ENCODE results near the gene VWA5A. TPM values are rescaled to one million over a fixed set of nuclear protein-coding genes. Genes with fewer than 3 reads are reported as not detected.
A peak's percentile ranks its signal among the peaks of the same experiment; 100 is the strongest.

Gene VWA5A
- total and polyA plus RNA-seq, 9 of the 15 experiments (the other 6 are each of a cell fraction or from before 2014, with no cell fraction given) = 4.6 to 19.7 (median 6.9) TPM

GRCh38 chr11:124172599-124172998 is 57.3 kb downstream of the VWA5A start:
- in situ Hi-C loops (cut with MboI) = no loop called here
- Histone ChIP-seq H3K79me2 (ENCODE audit: control insufficient read depth, insufficient read depth, low read length) (peaks cover 41% of the 10 kb centered on the region), H3K27ac (ENCODE audit: extremely low read depth, low read depth, low read length) (peak overlapping the region; percentile 29; the same call in 1 of the 3 replicates), H3K9me3 (replicated peaks; ENCODE audit: control insufficient read depth, insufficient read depth, low read depth, low read length) (no peaks in the 10 kb centered on the region), H3K27me3 (ENCODE audit: control insufficient read depth in 2 of 2, insufficient read depth in 2 of 2, low read length in 2 of 2) (no peaks in the 10 kb centered on the region), H3K9ac (ENCODE audit: insufficient read depth in 1 of 2, low read depth in 2 of 2, low read length in 2 of 2) (peak overlapping the region in 1 of 2 experiments; percentile 80; a peak in 2 of 4 replicates), H4K20me1 (replicated peaks; ENCODE audit: control insufficient read depth, insufficient read depth, low read length) (no peaks in the 10 kb centered on the region), H3K4me2 (ENCODE audit: insufficient read depth, low read length) (peak overlapping the region; percentile 94), H2AFZ (ENCODE audit: low read depth, low read length) (no peak overlapping the region; the same call in 1 of the 2 replicates), H3K9me1 (ENCODE audit: control insufficient read depth, insufficient read depth, low read length) (no peaks in the 10 kb centered on the region), H3K4me3 (0 out of 2 replicates have a peak overlapping the region, but pooled peaks have one; percentile 6), H3K36me3 (ENCODE audit: control insufficient read depth, insufficient read depth, low read length) (peaks cover 7% of the 10 kb centered on the region; the same call in 2 of the 3 replicates), H3K4me1 (replicated peaks in 1 of 2; ENCODE audit: control insufficient read depth in 2 of 2, insufficient read depth in 2 of 2, low read length in 2 of 2) (peaks cover 5 to 17% of the 10 kb centered on the region in 2 experiments; a peak in 4 of 5 replicates)
- intact Hi-C loops (cut with micrococcal nuclease) = loop anchor here (2.0 to 5.0 kb wide), 2 partner anchors 35 to 58 kb away; partner anchors contain the start of gene VWA5A
- CTCF ChIA-PET (ENCODE audit: low intra/inter-chr PET ratio) = no interaction called here
- ATAC-seq = no peak
- no TSS peak for BruUV-seq (replicated peaks)
- WGBS (ENCODE audit: insufficient coverage, low coverage, missing lambda C conversion rate) = 92% methylated on average over 1 of the region's 1 CpG
- no peak for FAIRE-seq
- DNase-seq (ENCODE audit: extremely low read depth in 1 of 4, low spot score in 3 of 4) = no peak
- POLR2A ChIA-PET = interaction anchor here (0.6 to 2.3 kb wide), 5 partner anchors 9 to 103 kb away, joined by 3 to 7 read pairs (median 6); no protein-coding TSS in a partner anchor
- TF ChIP-seq MCM2 (IDR thresholded peaks at IDR 0.05; ENCODE audit: low read depth) = no peak
- no peak for TF ChIP-seq THRB (CRISPR knock-in tag; conservative IDR thresholded peaks at IDR 0.05)
- peak; percentile 64; the same call in 1 of the 2 replicates for TF ChIP-seq ATF3 (IDR thresholded peaks at IDR 0.05)
- no peak for TF ChIP-seq ATF3 (CRISPR knock-in tag; conservative IDR thresholded peaks at IDR 0.05)
- no peak for TF ChIP-seq ERF (CRISPR knock-in tag; IDR thresholded peaks at IDR 0.05)
- peak; percentile 27 for TF ChIP-seq BRD9 (IDR thresholded peaks at IDR 0.05; ENCODE audit: low read depth, partially characterized antibody)
- no peak for TF ChIP-seq CREB5 (CRISPR knock-in tag; IDR thresholded peaks at IDR 0.05)
- TF ChIP-seq HMBOX1 (IDR thresholded peaks at IDR 0.05) = no peak
- TF ChIP-seq RUNX1 (IDR thresholded peaks at IDR 0.05; ENCODE audit: low read depth) = no peak
- TF ChIP-seq HDAC3 (IDR thresholded peaks at IDR 0.05; ENCODE audit: borderline replicate concordance, partially characterized antibody) = no peak
- peak; percentile 22 for TF ChIP-seq EP400 (IDR thresholded peaks at IDR 0.05)
- TF ChIP-seq ZNF384 (IDR thresholded peaks at IDR 0.05; ENCODE audit: low read depth, low read length) = peak; percentile 76; the same call in 1 of the 2 replicates
- TF ChIP-seq RBFOX2 (IDR thresholded peaks at IDR 0.05; ENCODE audit: low read depth, low read length) = peak; percentile 53; the same call in 1 of the 2 replicates
- no peak for TF ChIP-seq PHTF2 (CRISPR knock-in tag; IDR thresholded peaks at IDR 0.05)
- no peak for TF ChIP-seq CEBPG (CRISPR knock-in tag; IDR thresholded peaks at IDR 0.05)
- peak; percentile 37 to 77; a peak in 3 of 4 replicates for TF ChIP-seq CEBPG (tag; conservative IDR thresholded peaks at IDR 0.05 in 1 of 2, IDR thresholded peaks at IDR 0.05 in 1 of 2)

Measured in K562 (cell line).